Suprapubic skin (tissue), 4 donors: Measurements from ENCODE around the gene C5orf24. TPM values are rescaled to one million over a fixed set of nuclear protein-coding genes. Genes with fewer than 3 reads are reported as not detected.

Source experiments
- DNase-seq, 2 donors: peaks; one replicate each; pipeline ENCODE4 v3.0.0-alpha.2; 2019; ENCODE audit warnings: low spot score in 2 of 2
- H3K27ac ChIP-seq: fragments of 200-600 bp; sonication (generic); one replicate; pipeline ENCODE4 v1.5.1; 2019
- H3K27me3 ChIP-seq: fragments of 200-600 bp; sonication (generic); one replicate; pipeline ENCODE4 v1.5.1; 2019
- H3K36me3 ChIP-seq: fragments of 200-600 bp; sonication (generic); one replicate; pipeline ENCODE4 v1.5.1; 2019
- H3K4me1 ChIP-seq: fragments of 200-600 bp; sonication (generic); one replicate; pipeline ENCODE4 v1.5.1; 2019
- H3K4me3 ChIP-seq: fragments of 200-600 bp; sonication (generic); one replicate; pipeline ENCODE4 v1.5.1; 2019; ENCODE audit warnings: mild to moderate bottlenecking
- H3K9me3 ChIP-seq: fragments of 200-600 bp; sonication (generic); one replicate; pipeline ENCODE4 v1.5.1; 2019
- CTCF ChIP-seq, 2 donors: fragments of 200-600 bp in 1 of 2; fragments of 450-650 bp in 1 of 2; sonication (generic) in 1 of 2; IDR thresholded peaks; one replicate each; pipeline ENCODE4 v1.5.1; 2016 to 2019; ENCODE audit warnings: antibody characterized with exemption in 2 of 2, mild to moderate bottlenecking in 1 of 2, moderate library complexity in 1 of 2
- EP300 ChIP-seq: sonication (generic); formaldehyde crosslinking; IDR thresholded peaks from one replicate; pipeline ENCODE4 v1.6.1; 2017; ENCODE audit warnings: antibody characterized with exemption
- POLR2A ChIP-seq, 2 donors: fragments of 450-650 bp; IDR thresholded peaks; one replicate each; pipeline ENCODE4 v1.6.1; 2017; ENCODE audit warnings: antibody characterized with exemption in 2 of 2, mild to moderate bottlenecking in 2 of 2, moderate library complexity in 2 of 2
- POLR2AphosphoS5 ChIP-seq, 3 donors: sonication (generic); formaldehyde crosslinking; IDR thresholded peaks; one replicate each; pipeline ENCODE4 v1.6.1; 2017; ENCODE audit warnings: antibody characterized with exemption in 3 of 3
- WGBS: methylation state at CpG from one replicate; pipeline ENCODE4 v1.1.5; 2018; 5-methylcytosine and 5-hydroxymethylcytosine counted together
- total RNA-seq, 4 donors: library from RNA; depleted of rRNA; stranded (reverse); fragments of >200 nt; gene quantifications; one replicate each; pipeline ENCODE4 v1.1.0, GENCODE V29; 2016

The C5orf24 gene
- total RNA-seq, 4 donors from 2014 or later = 32.2 to 47.3 (median 38.0) TPM

DNA sequence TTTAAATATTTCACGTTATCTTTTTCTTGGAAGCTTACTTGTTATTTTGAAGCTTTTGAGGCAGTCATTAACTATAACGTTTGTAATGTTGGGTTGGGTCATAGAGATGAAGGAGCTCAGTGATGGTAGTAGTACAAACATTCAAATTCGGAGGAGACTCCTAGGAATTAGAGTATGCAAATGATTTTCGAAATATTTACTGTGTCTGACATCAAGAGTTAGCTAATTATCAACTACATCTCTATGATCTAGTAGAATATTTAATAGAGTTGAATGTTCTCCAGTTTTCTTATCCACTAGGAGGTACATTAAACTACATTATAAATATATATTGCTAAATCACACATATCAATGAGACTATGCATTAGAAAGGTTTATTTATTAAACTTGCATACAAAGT lies 28.8 kb upstream of the C5orf24 start:
- Histone ChIP-seq H3K36me3 (peaks cover 93% of the 10 kb centered on the region), H3K9me3 (no peaks in the 10 kb centered on the region)

GRCh38 chr5:134818776-134819175 lies 27.0 kb upstream of the C5orf24 start:
- Histone ChIP-seq H3K4me3 (no peak overlapping the region), H3K27ac (no peak overlapping the region), H3K27me3 (no peaks in the 10 kb centered on the region), H3K36me3 (peaks cover 91% of the 10 kb centered on the region), H3K9me3 (no peaks in the 10 kb centered on the region), H3K4me1 (no peaks in the 10 kb centered on the region)
- DNase-seq = no peak
- TF ChIP-seq POLR2A (IDR thresholded peaks at IDR 0.05) (no peak), EP300 (no peak), CTCF (IDR thresholded peaks at IDR 0.05) (no peak), POLR2AphosphoS5 (IDR thresholded peaks at IDR 0.05) (no peak)
- WGBS = 88% methylated on average over 4 of the region's 4 CpGs

More for the DNA sequence above, 28.8 kb upstream of the C5orf24 start:
- Histone ChIP-seq H3K27ac (no peak overlapping the region), H3K4me1 (no peaks in the 10 kb centered on the region), H3K27me3 (no peaks in the 10 kb centered on the region), H3K4me3 (no peak overlapping the region)
- TF ChIP-seq POLR2AphosphoS5 (IDR thresholded peaks at IDR 0.05) (no peak), EP300 (no peak)
- WGBS = 87% methylated on average over 4 of the region's 4 CpGs
- DNase-seq = no peak

DNA sequence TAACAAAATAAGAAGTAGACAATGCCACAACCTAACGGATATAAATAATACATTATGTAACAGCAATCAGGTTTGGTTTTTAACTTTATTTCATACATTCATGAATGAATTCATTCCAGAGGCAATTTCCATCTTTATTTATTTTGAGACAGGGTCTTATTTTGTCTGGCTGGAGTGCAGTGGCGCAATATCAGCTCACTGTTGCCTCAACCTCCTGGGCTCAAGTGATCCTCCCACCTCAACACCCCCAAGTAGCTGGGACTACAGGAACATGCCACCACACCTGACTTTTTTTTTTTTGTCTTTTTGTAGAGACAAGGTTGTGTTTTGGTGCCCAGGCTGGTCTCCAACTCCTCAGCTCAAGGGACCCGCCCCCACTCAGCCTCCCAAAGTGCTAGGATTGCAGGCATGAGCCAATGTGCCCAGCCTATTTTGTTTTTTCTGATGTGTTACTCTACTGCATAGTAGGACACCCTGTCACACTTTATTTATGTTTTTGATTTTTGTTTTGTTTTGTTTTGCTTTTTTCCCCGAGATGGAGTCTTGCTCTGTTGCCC lies 26.3 kb upstream of the C5orf24 start:
- 87% methylated on average over 4 of the region's 4 CpGs for WGBS
- Histone ChIP-seq H3K27me3 (no peaks in the 10 kb centered on the region), H3K9me3 (no peaks in the 10 kb centered on the region), H3K4me3 (no peak overlapping the region), H3K36me3 (peaks cover 92% of the 10 kb centered on the region), H3K27ac (no peak overlapping the region), H3K4me1 (no peaks in the 10 kb centered on the region)
- TF ChIP-seq CTCF (IDR thresholded peaks at IDR 0.05) (no peak), EP300 (no peak), POLR2AphosphoS5 (IDR thresholded peaks at IDR 0.05) (no peak), POLR2A (IDR thresholded peaks at IDR 0.05) (no peak)
- no peak for DNase-seq

DNA sequence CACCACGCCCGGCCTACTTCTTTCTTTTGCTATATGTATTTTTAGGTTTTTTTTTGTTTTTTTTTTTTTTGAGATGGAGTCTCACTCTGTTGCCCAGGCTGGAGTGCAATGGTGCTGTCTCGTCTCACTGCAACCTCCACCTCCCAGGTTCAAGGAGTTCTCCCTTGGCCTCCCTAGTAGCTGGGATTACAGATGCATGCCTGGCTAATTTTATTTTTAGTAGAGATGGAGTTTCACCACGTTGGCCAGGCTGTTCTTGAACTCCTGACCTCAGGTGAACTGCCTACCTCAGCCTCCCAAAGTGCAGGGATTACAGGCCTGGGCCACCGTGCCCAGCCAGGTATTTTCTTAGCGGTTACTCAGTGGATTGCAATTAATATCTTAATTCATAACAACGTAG lies 23.9 kb upstream of the C5orf24 start:
- no peak overlapping the region for H3K4me3 ChIP-seq
- H3K27me3 ChIP-seq = no peaks in the 10 kb centered on the region
- no peaks in the 10 kb centered on the region for H3K9me3 ChIP-seq
- DNase-seq = no peak
- no peak overlapping the region for H3K27ac ChIP-seq
- TF ChIP-seq POLR2AphosphoS5 (IDR thresholded peaks at IDR 0.05) (no peak), EP300 (no peak), CTCF (IDR thresholded peaks at IDR 0.05) (no peak), POLR2A (IDR thresholded peaks at IDR 0.05) (no peak)
- 90% methylated on average over 7 of the region's 7 CpGs for WGBS
- no peaks in the 10 kb centered on the region for H3K4me1 ChIP-seq
- H3K36me3 ChIP-seq = peaks cover 90% of the 10 kb centered on the region

- Histone ChIP-seq H3K27ac (no peak overlapping the region), H3K4me3 (no peak overlapping the region), H3K9me3 (no peaks in the 10 kb centered on the region), H3K27me3 (no peaks in the 10 kb centered on the region), H3K4me1 (no peaks in the 10 kb centered on the region), H3K36me3 (peaks cover 92% of the 10 kb centered on the region)
- TF ChIP-seq CTCF (IDR thresholded peaks at IDR 0.05) (no peak), EP300 (no peak), POLR2A (IDR thresholded peaks at IDR 0.05) (no peak), POLR2AphosphoS5 (IDR thresholded peaks at IDR 0.05) (no peak)
- no peak for DNase-seq
- WGBS = 97% methylated on average over 1 of the region's 1 CpG
Observed at GRCh38 chr5:134824681-134825080, 21.1 kb upstream of the C5orf24 start.

GRCh38 chr5:134825212-134825611 lies 20.6 kb upstream of the C5orf24 start:
- no peak for TF ChIP-seq POLR2A (IDR thresholded peaks at IDR 0.05)
- TF ChIP-seq CTCF (IDR thresholded peaks at IDR 0.05) = no peak
- TF ChIP-seq POLR2AphosphoS5 (IDR thresholded peaks at IDR 0.05) = no peak
- TF ChIP-seq EP300 = no peak
- WGBS = 85% methylated on average over 7 of the region's 7 CpGs
- Histone ChIP-seq H3K4me3 (no peak overlapping the region), H3K4me1 (no peaks in the 10 kb centered on the region), H3K27ac (no peak overlapping the region), H3K27me3 (no peaks in the 10 kb centered on the region), H3K36me3 (peaks cover 89% of the 10 kb centered on the region), H3K9me3 (no peaks in the 10 kb centered on the region)
- no peak for DNase-seq
